WI38 (cell line): ENCODE results near the gene RBP3.

ENCODE experiments used
- H3K4me3 ChIP-seq: 2 replicates; pipeline ENCODE4 v1.5.1; 2011; ENCODE audit warnings: low read depth, mild to moderate bottlenecking, control low read depth, low read length
- TF ChIP-seq, protein P1 (sequence below): IDR thresholded peaks from 2 replicates; pipeline ENCODE4 v1.5.1; 2012; ENCODE audit warnings: low read depth, mild to moderate bottlenecking, control low read depth, low read length

The RBP3 gene

GRCh38 chr10:47305566-47305965 lies 42.6 kb upstream of the RBP3 start:
- no peak overlapping the region for H3K4me3 ChIP-seq
- TF ChIP-seq, protein P1, sequence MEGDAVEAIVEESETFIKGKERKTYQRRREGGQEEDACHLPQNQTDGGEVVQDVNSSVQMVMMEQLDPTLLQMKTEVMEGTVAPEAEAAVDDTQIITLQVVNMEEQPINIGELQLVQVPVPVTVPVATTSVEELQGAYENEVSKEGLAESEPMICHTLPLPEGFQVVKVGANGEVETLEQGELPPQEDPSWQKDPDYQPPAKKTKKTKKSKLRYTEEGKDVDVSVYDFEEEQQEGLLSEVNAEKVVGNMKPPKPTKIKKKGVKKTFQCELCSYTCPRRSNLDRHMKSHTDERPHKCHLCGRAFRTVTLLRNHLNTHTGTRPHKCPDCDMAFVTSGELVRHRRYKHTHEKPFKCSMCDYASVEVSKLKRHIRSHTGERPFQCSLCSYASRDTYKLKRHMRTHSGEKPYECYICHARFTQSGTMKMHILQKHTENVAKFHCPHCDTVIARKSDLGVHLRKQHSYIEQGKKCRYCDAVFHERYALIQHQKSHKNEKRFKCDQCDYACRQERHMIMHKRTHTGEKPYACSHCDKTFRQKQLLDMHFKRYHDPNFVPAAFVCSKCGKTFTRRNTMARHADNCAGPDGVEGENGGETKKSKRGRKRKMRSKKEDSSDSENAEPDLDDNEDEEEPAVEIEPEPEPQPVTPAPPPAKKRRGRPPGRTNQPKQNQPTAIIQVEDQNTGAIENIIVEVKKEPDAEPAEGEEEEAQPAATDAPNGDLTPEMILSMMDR = no peak

DNA sequence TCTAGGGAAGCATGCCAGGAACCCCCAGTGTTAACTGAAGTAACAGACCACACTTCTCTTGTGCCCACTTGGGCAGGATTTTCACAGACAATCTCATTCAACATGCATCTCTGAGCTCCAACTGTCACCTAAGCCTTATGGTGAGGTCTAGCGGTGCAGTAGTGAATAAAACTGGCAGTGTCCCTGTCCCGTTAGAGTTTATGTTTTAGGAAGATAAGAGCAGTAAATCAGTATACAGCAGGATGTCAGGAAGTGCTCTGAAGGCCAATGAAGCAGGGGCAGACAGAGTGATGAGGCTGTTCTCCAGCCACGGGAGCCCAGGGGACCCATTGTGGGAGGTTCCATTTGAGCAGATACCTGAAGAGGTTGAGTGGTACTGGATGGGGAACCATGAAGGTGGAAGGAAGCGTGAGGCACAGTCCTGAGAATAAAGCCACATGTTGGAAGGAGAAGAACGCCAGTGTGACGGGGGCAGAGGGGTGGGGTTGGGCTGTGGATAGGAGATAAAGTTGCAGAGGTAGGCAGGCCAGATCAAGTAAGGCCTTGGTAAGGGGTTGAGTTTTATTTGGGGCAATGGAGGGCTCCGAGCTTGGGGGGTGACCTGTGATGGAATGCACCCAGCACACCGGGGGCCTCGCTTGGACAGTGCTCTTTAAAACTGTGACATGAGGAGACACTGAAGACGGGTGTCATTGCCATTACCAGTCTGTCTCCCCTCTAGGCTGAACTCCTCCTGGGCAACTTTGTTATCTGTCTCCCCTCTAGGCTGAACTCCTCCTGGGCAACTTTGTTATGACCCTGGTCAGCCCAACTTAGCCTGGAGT lies 41.6 kb upstream of the RBP3 start:
- no peak overlapping the region for H3K4me3 ChIP-seq
- TF ChIP-seq, protein P1 = no peak

- TF ChIP-seq, protein P1 = no peak
- no peak overlapping the region for H3K4me3 ChIP-seq
These were observed 40.8 kb upstream of the RBP3 start for GRCh38 chr10:47307381-47307780.

DNA sequence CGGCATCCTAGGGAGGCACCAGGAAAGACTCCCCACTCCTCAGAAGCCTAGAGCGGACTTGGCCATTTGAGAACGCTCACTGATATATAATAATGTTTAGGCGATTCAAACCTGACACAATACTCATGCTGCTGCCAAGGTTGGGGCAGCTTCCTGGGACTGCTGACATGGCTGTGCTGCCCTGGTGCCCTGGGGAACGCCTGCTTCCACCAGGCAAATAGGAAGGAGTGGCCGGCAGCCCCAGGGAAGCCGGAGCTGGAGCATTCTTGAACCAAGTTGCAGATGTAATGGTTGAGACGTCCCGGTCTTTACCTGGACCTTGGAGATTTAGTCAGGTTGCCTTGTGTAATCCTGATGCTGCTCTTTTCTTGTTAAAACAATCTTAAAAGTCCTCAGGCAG lies 39.4 kb upstream of the RBP3 start:
- TF ChIP-seq, protein P1 = no peak
- H3K4me3 ChIP-seq = no peak overlapping the region

- TF ChIP-seq, protein P1 = peak; percentile 33; the same call in 1 of the 2 replicates
- H3K4me3 ChIP-seq = no peak overlapping the region
These were observed 38.6 kb upstream of the RBP3 start for GRCh38 chr10:47309408-47310089.

GRCh38 chr10:47310090-47310505 lies 38.1 kb upstream of the RBP3 start:
- TF ChIP-seq, protein P1 = no peak

More at GRCh38 chr10:47310090-47310505, 38.1 kb upstream of the RBP3 start:
- no peak overlapping the region for H3K4me3 ChIP-seq
